GM12878 (cell line): ENCODE data around the gene RPL7A. TPM values are rescaled to one million over a fixed set of nuclear protein-coding genes. Genes with fewer than 3 reads are reported as not detected.

Experiments
- ATAC-seq: fragments of 200-7000 bp; cut with Tn5 transposase; 3 replicates; pipeline ENCODE4 v1.9.1; 2020; ENCODE audit warnings: mild to moderate bottlenecking, moderate library complexity
- BruUV-seq: library from RNA; stranded (reverse); fragments of 400-500 nt; replicated peaks from 2 replicates; lab custom pipeline; 2021; lab: Mats Ljungman, UMichigan
- CTCF ChIA-PET: fragments of 300-600 bp; sonication (Branson Sonifier 250); formaldehyde crosslinking; extraction: SDS; loops from one replicate; lab custom pipeline; 2021; ENCODE audit warnings: inconsistent platforms; lab: Yijun Ruan, JAX
- POLR2A ChIA-PET: fragments of 350-600 bp; formaldehyde crosslinking; extraction: SDS; loops from one replicate; lab custom pipeline; 2021; ENCODE audit warnings: inconsistent platforms; lab: Charles Lee
- RAD21 ChIA-PET: fragments of 300-600 bp; sonication (Branson Sonifier 250); formaldehyde crosslinking; loops from one replicate; lab custom pipeline; 2023; ENCODE audit warnings: antibody characterized with exemption; ENCODE audit not compliant: unreplicated experiment; lab: Charles Lee
- SMC1A ChIA-PET: fragments of 300-600 bp; sonication (Branson Sonifier 250); formaldehyde crosslinking; loops from one replicate; lab custom pipeline; 2023; ENCODE audit not compliant: unreplicated experiment, uncharacterized antibody; lab: Charles Lee
- DNase-seq: peaks from one replicate; pipeline ENCODE4 v3.0.0-alpha.2; 2011; ENCODE audit warnings: low read depth, low spot score
- FAIRE-seq: peaks from 3 replicates; lab custom pipeline; 2011; peaks lifted over from hg19 to GRCh38; lab: Jason Lieb, UNC
- H2AFZ ChIP-seq: 2 replicates; pipeline ENCODE4 v1.6.0; 2011; ENCODE audit warnings: low read depth, low read length, control low read depth; ENCODE audit not compliant: control insufficient read depth
- H3K27ac ChIP-seq: 2 replicates; pipeline ENCODE4 v1.5.1; 2011; ENCODE audit warnings: control low read depth; ENCODE audit not compliant: control insufficient read depth, insufficient read depth
- H3K27me3 ChIP-seq, 2 experiments: replicated peaks in 1 of 2; 2 replicates each; pipeline versions ENCODE4 v1.6.0 to v1.6.1; 2011; ENCODE audit warnings: low read length in 1 of 2; ENCODE audit not compliant: control insufficient read depth in 2 of 2, insufficient read depth in 2 of 2
- H3K36me3 ChIP-seq, 2 experiments: 2 replicates each; pipeline ENCODE4 v1.5.1; 2011; ENCODE audit warnings: low read length in 1 of 2; ENCODE audit not compliant: control insufficient read depth in 2 of 2, insufficient read depth in 2 of 2
- H3K4me1 ChIP-seq: 2 replicates; pipeline ENCODE4 v1.6.1; 2011; ENCODE audit warnings: mild to moderate bottlenecking, low read length, moderate library complexity, mixed read lengths; ENCODE audit not compliant: control insufficient read depth, insufficient read depth
- H3K4me2 ChIP-seq: 2 replicates; pipeline ENCODE4 v1.6.0; 2011; ENCODE audit warnings: control low read depth; ENCODE audit not compliant: control insufficient read depth, insufficient read depth
- H3K4me3 ChIP-seq: fragments of 200-600 bp; sonication (generic); 2 replicates; pipeline ENCODE4 v1.5.1; 2016
- H3K79me2 ChIP-seq: 2 replicates; pipeline ENCODE4 v1.6.0; 2011; ENCODE audit warnings: low read length; ENCODE audit not compliant: control insufficient read depth, insufficient read depth
- H3K9ac ChIP-seq: 2 replicates; pipeline ENCODE4 v1.8.0; 2011; ENCODE audit warnings: low read length, control low read depth, mixed read lengths; ENCODE audit not compliant: control insufficient read depth, insufficient read depth
- H3K9me3 ChIP-seq: replicated peaks from 3 replicates; pipeline ENCODE4 v1.5.1; 2011; ENCODE audit warnings: mild to moderate bottlenecking, low read length; ENCODE audit not compliant: control insufficient read depth, insufficient read depth
- H4K20me1 ChIP-seq: 2 replicates; pipeline ENCODE4 v1.6.0; 2011; ENCODE audit not compliant: control insufficient read depth, insufficient read depth
- CTCF ChIP-seq, 3 experiments: IDR thresholded peaks in 2 of 3; conservative IDR thresholded peaks in 1 of 3; 2 replicates each; pipeline ENCODE4 v1.5.1; 2011; ENCODE audit warnings: low read depth in 3 of 3, low read length in 3 of 3, mild to moderate bottlenecking in 3 of 3, control low read depth in 2 of 3, moderate library complexity in 2 of 3, inconsistent platforms in 1 of 3, mixed read lengths in 1 of 3; ENCODE audit not compliant: control insufficient read depth in 2 of 3, insufficient read depth in 1 of 3; ENCODE audit errors: extremely low read depth in 1 of 3
- EGR1 ChIP-seq, 2 experiments: IDR thresholded peaks; 1 replicate in 1 of 2; 2 replicates in 1 of 2; pipeline ENCODE4 v1.6.1; 2011 to 2012; ENCODE audit warnings: low read depth in 2 of 2, low read length in 2 of 2, borderline replicate concordance in 1 of 2, mild to moderate bottlenecking in 1 of 2, moderate library complexity in 1 of 2
- GABPA ChIP-seq: IDR thresholded peaks from 2 replicates; pipeline ENCODE4 v1.6.1; 2014; ENCODE audit warnings: antibody characterized with exemption, low read depth, mild to moderate bottlenecking, inconsistent platforms
- HCFC1 ChIP-seq: fragments of 150-350 bp; IDR thresholded peaks from 2 replicates; pipeline ENCODE4 v1.6.1; 2014; ENCODE audit warnings: low read length
- HDGF ChIP-seq: fragments of 450-650 bp; IDR thresholded peaks from 2 replicates; pipeline ENCODE4 v1.6.1; 2016; ENCODE audit warnings: antibody characterized with exemption
- IKZF1 ChIP-seq: fragments of 450-650 bp; conservative IDR thresholded peaks from 2 replicates; pipeline ENCODE4 v1.6.1; 2017; ENCODE audit warnings: antibody characterized with exemption, mild to moderate bottlenecking
- KDM1A ChIP-seq: fragments of 200-600 bp; sonication (generic); IDR thresholded peaks from 2 replicates; pipeline ENCODE4 v1.6.1; 2016; ENCODE audit warnings: borderline replicate concordance
- MXI1 ChIP-seq: fragments of 150-350 bp; IDR thresholded peaks from 2 replicates; pipeline ENCODE4 v1.6.1; 2011; ENCODE audit warnings: low read depth, mild to moderate bottlenecking, inconsistent platforms, low read length, improper control_type of control experiment
- NR2C1 ChIP-seq: fragments of 450-650 bp; IDR thresholded peaks from 2 replicates; pipeline ENCODE4 v1.6.1; 2017; ENCODE audit warnings: antibody characterized with exemption, mild to moderate bottlenecking, moderate library complexity
- POLR2A ChIP-seq: IDR thresholded peaks from 2 replicates; pipeline ENCODE4 v1.6.1; 2011; ENCODE audit warnings: low read depth, mild to moderate bottlenecking, low read length
- POLR2AphosphoS2 ChIP-seq: IDR thresholded peaks from 2 replicates; pipeline ENCODE4 v1.6.1; 2011; ENCODE audit warnings: low read depth, mild to moderate bottlenecking, low read length, improper control_type of control experiment, moderate library complexity
- POLR2AphosphoS5 ChIP-seq: IDR thresholded peaks from 2 replicates; pipeline ENCODE4 v1.6.1; 2011; ENCODE audit warnings: mild to moderate bottlenecking, low read length, inconsistent platforms
- RUNX3 ChIP-seq: IDR thresholded peaks from 2 replicates; pipeline ENCODE4 v1.6.1; 2012; ENCODE audit warnings: low read length, inconsistent platforms
- SIX5 ChIP-seq: IDR thresholded peaks from 2 replicates; pipeline ENCODE4 v1.6.1; 2011; ENCODE audit warnings: mild to moderate bottlenecking, low read depth, low read length, moderate library complexity; ENCODE audit not compliant: severe bottlenecking
- SMARCA5 ChIP-seq: fragments of 450-650 bp; IDR thresholded peaks from 2 replicates; pipeline ENCODE4 v1.6.1; 2017; ENCODE audit warnings: mild to moderate bottlenecking
- TCF3 ChIP-seq: IDR thresholded peaks from 2 replicates; pipeline ENCODE4 v1.6.1; 2012; ENCODE audit warnings: low read depth, mild to moderate bottlenecking, low read length, borderline replicate concordance; ENCODE audit not compliant: insufficient read depth
- YY1 ChIP-seq: IDR thresholded peaks from 2 replicates; pipeline ENCODE4 v1.6.1; 2011; ENCODE audit warnings: low read depth, mild to moderate bottlenecking, low read length
- ZBTB4 ChIP-seq: fragments of 450-650 bp; formaldehyde crosslinking; IDR thresholded peaks from 2 replicates; pipeline ENCODE4 v1.4.0; 2022; ENCODE audit warnings: mild to moderate bottlenecking, moderate library complexity
- WGBS: methylation state at CpG from one replicate; pipeline ENCODE4 v1.1.6; 2016; ENCODE audit warnings: low lambda C conversion rate; ENCODE audit not compliant: insufficient replicate concordance, insufficient coverage; ENCODE audit errors: missing lambda C conversion rate; 5-methylcytosine and 5-hydroxymethylcytosine counted together
- in situ Hi-C: fragments of 300-500 bp; cut with MboI; formaldehyde crosslinking; loops from 9 replicates; pipeline ENCODE4 v1.14.3; 2018; ENCODE audit warnings: mixed read lengths
- intact Hi-C: fragments of 100-400 bp; cut with micrococcal nuclease; formaldehyde crosslinking; loops from one replicate; pipeline ENCODE4 v1.14.2; 2022; ENCODE audit not compliant: unreplicated experiment
- polyA plus RNA-seq, 11 experiments: library from polyadenylated mRNA; depleted of rRNA in 4 of 11; unstranded in 6 of 11; stranded (reverse) in 5 of 11; fragments of >200 nt; fragmentation: Nextera tagmentation in 4 of 11; fragmentation: Illumina TruSeq in 1 of 11; extraction: Ambion mirVana in 4 of 11; extraction: Trizol in 1 of 11; gene quantifications; 1 replicate in 1 of 11; 2 replicates in 10 of 11; pipeline versions ENCODE4 v1.2.1 to v1.2.3, GENCODE V29; 2011 to 2016; ENCODE audit warnings: inconsistent platforms in 2 of 11, missing spikeins in 2 of 11, low read depth in 1 of 11
- total RNA-seq, 4 experiments: library from RNA; depleted of rRNA in 3 of 4; stranded (reverse); fragments of >200 nt in 3 of 4; fragmentation: Illumina TruSeq in 1 of 4; extraction: Trizol in 1 of 4; gene quantifications; 2 replicates each; pipeline versions ENCODE4 v1.2.1 to v1.2.3, GENCODE V29; 2013 to 2021

Gene RPL7A
- total and polyA plus RNA-seq, 10 of the 15 experiments (the other 5 are each of a cell fraction or from before 2014, with no cell fraction given): 917 to 5,193 (median 3,326) TPM

- Histone ChIP-seq H3K4me3 (peak within 1 kb of the TSS; percentile 91), H3K9me3 (no peaks in the 10 kb centered on the region), H3K9ac (peak within 1 kb of the TSS; percentile 83), H2AFZ (peak within 1 kb of the TSS; percentile 81), H3K27ac (peak within 1 kb of the TSS; percentile 43), H3K27me3 (no peaks in the 10 kb centered on the region), H3K4me2 (peak within 1 kb of the TSS; percentile 79), H4K20me1 (no peaks in the 10 kb centered on the region; the same call in 1 of the 2 replicates), H3K36me3 (peaks cover 17 to 28% of the 10 kb centered on the region in 2 experiments), H3K4me1 (no peaks in the 10 kb centered on the region; the same call in none of the 2 replicates), H3K79me2 (peaks cover 21% of the 10 kb centered on the region)
- BruUV-seq: no TSS peak
- FAIRE-seq: no peak
- no peak for DNase-seq
- ChIA-PET RAD21 (interaction anchor here (0.5 to 1.4 kb wide), 4 partner anchors 61 to 190 kb away, joined by 3 read pairs; no protein-coding TSS in a partner anchor), POLR2A (interaction anchor here (0.9 to 2.2 kb wide), 11 partner anchors 9 to 325 kb away, joined by 3 to 10 read pairs (median 3); partner anchors contain the start of genes MED22, RPL7A and STKLD1), SMC1A (interaction anchor here (1.1 to 1.5 kb wide), 3 partner anchors 16 to 170 kb away, joined by 3 to 5 read pairs (median 3); no protein-coding TSS in a partner anchor), CTCF (interaction anchor here (1.4 to 3.1 kb wide), 2 partner anchors 16 to 26 kb away, joined by 4 to 16 read pairs; no protein-coding TSS in a partner anchor)
- ATAC-seq: peak; percentile 92
- in situ Hi-C loops (no loop called here), intact Hi-C loops (no loop called here)
- WGBS: 0% methylated on average over 32 of the region's 78 CpGs
- TF ChIP-seq ZBTB4 (CRISPR knock-in tag) (no peak), POLR2A (peak; percentile 87), HDGF (peak; percentile 88), IKZF1 (0 out of 2 replicates have a peak, but pooled peaks have one; percentile 35), EGR1 (IDR thresholded peaks at IDR 0.05; ENCODE audit: borderline replicate concordance in 1 of 2, low read depth in 2 of 2, low read length in 2 of 2) (peak; percentile 44 to 91), GABPA (peak; percentile 88), HCFC1 (peak; percentile 60), NR2C1 (peak; percentile 96), KDM1A (no peak), YY1 (peak; percentile 97), MXI1 (peak; percentile 87), TCF3 (0 out of 2 replicates have a peak, but pooled peaks have one; percentile 6), POLR2AphosphoS2 (peak; percentile 74; the same call in 1 of the 2 replicates), POLR2AphosphoS5 (peak; percentile 53; the same call in 1 of the 2 replicates), CTCF (IDR thresholded peaks at IDR 0.05 in 2 of 3, conservative IDR thresholded peaks at IDR 0.05 in 1 of 3; ENCODE audit: control insufficient read depth in 2 of 3, extremely low read depth in 1 of 3, insufficient read depth in 1 of 3, low read depth in 3 of 3, low read length in 3 of 3) (peak in 2 of 3 experiments; percentile 15 to 20; a peak in 2 of 6 replicates), SIX5 (peak; percentile 46), SMARCA5 (no peak), RUNX3 (peak; percentile 13; the same call in 1 of the 2 replicates)
These were observed 8.5 kb downstream of the RPL7A start, which contains the start of the genes SURF1 and SURF2 for GRCh38 chr9:133356391-133357091. TSS of gene SURF1 (minus strand) at chr9:133356487. CDS start at chr9:133356453, 34 bp downstream. TSS of gene SURF2 (plus strand) at chr9:133356550. CDS start at chr9:133356593, 43 bp downstream.
